ENCODE measurements around the gene SLC43A3.
"Not testable (repeated sequence)": the region's sequence is repeated elsewhere in the genome, so short reads cannot be mapped to it uniquely, and the experiment has no call there.

Gene SLC43A3

DNA sequence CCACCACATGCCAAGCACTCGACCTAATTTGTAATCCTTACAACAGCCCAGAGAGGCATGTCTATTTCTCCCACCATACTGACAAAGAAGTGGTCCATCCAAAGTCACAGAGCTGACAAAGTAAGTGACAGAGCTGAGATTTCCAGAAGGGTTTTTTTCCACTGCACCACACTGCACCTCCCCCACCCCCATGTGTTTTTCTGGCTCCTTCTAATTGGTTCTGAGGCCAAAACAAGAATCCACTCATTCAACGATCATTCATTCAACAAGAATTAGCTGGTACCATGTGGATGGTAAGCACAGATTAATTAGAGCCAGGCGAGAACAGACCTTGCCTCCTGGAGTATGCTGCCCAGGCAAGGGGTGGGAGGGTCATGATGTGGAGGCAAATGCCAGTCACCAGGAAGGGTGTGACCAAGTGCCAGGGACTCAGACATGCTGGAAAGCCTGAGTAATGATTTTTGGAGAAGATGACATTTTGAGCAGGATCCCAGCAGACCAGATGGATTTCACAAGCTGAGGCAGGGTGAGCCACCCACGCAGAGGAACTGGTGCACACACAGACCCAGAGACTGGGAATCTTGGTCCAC lies 21.6 kb downstream of the SLC43A3 start:
- peak; percentile 24 for DNase-seq (ENCODE audit: low spot score)

DNA sequence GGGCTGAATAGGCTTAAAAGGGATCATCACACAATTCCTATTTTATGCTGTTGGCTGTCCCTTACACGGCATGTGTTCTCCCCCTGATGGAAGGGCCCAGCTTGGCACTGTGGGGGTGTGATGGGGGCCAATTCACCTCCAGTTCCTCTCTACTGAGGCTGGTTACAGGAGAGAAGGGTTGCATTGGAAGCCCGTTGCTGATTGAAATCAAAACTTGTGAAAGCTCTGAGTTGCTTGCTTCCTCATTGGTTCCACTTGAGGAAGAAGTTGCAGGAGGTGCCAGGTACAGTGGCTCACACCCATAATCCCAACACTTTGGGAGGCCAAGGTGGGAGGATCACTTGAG lies 23.1 kb downstream of the SLC43A3 start:
- DNase-seq (ENCODE audit: low spot score), result no peak

DNA sequence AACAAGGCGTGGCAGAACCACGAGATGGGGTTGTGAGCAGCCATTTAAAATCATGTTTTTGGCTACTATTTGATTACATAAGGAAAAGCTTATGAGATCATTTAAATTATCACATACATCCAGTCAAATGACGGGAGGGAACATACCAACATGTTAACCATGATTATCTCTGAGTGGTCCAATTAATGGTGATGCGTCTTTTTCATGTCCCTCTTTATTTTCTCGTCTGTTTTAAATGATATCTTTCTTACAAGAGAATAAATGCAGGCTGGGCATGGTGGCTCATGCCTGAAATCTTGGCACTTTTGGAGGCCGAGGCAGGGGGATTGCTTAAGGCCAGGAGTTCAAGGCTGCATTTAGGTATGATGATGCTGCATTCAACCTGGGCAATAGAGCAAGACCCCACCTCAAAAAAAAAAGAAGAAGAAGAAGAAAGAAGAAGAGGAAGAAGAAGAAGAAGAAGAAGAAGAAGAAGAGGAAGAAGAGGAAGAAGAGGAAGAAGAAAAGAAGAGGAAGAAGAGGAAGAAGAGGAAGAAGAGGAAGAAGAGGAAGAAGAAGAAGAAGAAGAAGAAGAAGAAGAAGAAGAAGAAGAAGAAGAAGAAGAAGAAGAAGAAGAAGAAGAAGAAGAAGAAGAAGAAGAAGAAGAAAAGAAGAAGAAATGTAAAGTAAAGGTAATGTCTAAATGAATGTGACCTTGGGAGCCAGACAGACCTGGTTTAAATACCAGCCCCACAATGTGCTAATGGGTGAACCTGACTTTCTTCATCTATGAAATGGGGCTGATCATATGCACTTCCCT lies 23.7 kb downstream of the SLC43A3 start:
- not testable (repeated sequence) for DNase-seq (ENCODE audit: low spot score)

DNA sequence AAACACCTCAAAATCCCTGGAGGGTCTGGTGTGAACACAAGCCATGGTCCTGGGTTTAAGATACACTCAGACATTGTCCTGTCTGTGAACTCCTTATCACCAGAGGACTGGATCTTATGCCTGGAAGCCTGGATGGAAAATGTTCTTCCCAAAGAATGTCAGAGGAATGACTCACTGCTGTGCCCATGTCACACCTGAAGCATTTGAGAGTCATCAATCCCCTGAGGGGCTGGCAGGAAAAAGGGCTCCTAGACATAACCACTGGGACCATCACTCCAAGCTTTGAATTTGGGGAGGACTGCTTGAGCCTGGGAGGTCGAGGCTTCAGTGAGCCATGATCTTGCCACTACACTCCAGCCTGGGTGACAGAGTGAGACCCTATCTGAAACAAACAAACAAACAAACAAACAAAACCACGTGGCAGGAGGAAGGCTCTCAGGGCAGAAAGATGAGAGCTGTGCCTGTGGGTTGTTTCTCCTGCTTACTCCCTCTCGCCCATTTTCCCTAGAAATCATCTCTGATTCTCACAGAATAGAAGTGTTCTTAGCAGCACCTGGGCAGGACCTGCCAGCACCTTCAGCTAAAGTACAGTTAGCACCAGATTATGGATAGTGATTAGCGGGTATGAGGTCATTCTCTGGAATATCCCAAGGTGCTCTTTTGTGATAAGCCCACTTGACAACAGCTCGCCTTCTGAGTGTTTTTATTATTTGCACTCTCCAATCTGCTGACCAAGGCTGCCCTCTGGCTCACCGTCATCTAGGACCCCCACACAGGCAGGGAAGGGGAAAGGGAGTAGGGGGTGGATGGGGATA lies 24.5 kb downstream of the SLC43A3 start:
- no peak for DNase-seq (ENCODE audit: low spot score)

DNA sequence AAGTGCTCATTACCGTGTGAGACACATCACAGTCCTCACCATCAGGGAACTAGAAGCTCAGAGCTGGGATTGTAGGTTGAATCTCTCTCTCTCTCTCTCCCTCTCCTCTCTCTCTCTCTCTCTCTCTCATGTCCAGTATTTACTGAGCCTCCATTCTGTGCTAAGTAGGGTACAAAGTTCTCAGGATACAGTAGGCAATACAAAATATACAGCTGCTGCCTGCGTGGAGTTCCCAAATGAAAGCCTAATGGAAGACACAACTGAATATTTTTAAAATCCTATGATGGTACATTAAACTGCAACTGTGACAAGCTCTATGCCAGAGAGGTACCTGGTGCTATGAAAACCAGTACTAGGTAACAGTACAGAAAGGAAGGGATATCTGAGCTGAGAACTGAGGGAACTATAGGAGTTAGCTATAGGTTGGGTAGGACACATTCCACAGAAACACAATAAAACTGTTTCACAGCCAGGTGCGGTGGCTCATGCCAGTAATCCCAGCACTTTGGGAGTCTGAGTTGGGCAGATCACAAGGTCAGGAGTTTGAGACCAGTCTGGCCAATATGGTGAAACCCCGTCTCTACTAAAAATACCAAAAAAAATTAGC lies 26.8 kb downstream of the SLC43A3 start:
- DNase-seq (ENCODE audit: low spot score), result no peak

DNA sequence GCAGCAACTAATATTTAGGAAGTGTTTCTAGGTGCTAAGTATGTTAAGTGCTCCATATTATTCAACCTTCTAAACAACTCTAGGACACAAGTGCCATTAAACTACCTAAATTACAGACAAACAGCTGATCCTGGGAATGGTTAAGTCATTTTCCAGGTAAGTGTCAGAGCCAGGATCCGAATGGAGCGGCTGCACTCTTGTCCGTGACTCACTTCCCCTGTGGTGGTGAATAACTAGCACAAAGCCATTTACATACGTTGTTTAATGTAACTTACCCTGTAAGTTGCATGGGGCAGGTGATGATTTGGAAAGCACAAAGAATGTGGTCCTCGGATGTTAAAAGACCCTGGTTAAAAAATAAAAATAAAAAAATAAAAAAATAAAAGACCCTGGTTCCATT lies 27.7 kb downstream of the SLC43A3 start:
- DNase-seq (ENCODE audit: low spot score), result no peak

DNA sequence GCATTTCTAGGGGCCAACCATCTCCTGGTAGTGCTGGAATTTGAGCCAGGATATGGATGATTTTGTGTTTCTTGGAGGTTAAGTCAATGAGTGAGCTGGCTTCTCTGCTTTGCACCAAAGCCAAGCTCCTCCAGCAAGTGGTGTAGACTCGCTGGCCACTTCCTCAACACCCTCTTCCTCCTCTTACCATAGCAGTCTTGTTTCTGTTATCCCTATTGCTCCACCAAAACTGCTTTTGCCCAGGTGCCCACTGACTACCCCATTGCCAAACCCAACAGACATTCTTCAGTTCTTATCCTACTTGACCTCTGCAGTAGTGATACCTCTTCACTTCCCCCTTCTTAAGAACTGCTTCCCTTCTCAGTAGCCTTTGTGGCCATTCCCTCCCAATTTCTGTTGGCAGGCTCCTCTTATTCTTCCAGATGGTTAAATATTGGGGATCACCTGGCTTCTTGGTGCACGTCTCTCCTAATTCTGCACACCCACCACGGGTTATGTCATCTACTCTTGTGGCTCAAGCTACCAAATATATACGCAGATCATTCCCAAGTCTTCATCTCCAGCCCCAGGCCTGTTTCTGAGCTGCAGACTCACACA lies 29.4 kb downstream of the SLC43A3 start:
- DNase-seq (ENCODE audit: low spot score), result no peak

DNA sequence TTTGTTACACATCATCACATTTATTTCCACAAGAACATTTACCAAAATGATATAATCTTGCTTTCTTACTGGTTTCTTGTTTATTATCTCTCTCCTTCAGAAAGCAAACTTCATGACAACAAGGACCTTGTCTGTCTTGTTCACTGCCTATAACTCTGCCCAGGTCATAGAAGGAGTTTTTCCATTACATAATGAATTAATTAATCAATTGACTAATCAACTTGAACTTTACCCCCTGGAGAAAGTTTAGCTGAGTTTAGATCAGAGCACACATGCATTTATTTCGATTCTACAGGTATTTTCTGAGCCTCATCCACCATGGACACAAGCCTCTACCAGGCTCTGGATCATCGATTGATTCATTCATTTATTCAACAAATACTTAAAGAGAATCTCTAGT lies 30.2 kb downstream of the SLC43A3 start:
- no peak for DNase-seq (ENCODE audit: low spot score)

DNA sequence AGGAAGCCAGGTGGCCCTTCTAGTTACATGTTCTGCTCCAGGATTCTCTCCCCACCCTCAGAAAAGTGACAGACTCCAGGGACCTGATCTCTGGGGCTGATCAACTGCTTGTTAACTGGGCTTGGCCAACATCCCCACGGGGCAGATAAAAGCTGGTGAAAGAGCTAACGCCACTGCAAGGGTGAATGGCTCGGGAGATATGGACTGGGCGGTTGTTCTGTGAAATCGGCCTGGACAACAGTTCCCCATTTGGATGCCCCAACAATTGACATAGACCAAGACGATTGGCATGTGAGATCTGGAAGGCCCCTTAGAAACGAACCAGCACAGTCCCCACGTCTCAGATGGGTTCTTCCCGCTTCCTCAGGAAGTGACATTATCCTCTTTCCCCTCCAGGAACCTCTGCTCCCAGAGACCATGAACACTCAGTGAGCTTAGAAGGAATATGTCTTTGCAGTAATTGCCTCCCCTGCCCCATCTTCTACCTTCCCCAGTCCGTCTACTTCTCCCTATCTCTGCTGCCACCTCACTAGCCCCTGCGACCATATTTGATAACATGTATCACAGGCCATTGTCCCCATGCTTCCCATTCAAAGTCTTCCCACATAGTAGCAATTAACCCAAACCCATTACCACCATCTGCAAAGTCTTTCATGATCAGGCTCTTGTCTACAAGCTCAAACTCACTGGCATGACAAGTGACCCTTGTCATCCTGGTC lies 30.9 kb downstream of the SLC43A3 start:
- DNase-seq (ENCODE audit: low spot score), result no peak

DNA sequence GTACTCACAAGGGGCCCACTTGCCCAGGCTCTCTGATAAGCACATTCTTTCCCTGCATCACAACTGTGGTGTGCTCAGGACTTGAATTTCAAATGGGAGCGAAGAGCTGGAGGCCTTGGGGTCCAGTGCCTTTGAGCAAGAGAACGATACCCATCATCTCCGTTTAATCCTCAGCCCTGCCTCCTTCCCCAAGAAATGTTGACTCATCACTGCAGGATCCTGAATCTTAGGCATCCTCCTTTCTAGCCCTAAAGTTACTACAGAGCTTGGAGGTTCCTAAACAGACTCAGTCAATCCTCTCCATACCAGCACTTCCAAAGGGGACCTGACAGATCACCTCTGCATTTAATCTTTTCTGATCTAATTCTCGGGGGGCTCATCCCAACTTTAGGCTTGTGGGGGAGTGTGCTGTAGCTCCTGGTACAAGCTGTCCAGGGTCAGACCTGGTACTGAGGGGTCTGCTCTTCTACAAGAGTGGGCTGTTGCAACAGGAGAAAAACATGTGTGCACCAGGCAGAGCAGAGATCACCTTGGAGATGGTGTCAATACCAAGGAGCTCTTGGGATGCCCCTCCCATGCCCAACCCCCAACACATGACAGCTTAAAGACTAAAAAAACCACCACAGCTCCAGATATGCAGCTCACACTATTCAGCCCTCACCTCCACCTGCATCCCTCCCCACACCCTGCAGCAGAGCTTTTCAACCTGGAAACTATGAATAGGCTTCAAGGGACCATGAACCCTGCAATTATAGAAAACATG lies 32.5 kb downstream of the SLC43A3 start:
- DNase-seq (ENCODE audit: low spot score), result no peak

DNA sequence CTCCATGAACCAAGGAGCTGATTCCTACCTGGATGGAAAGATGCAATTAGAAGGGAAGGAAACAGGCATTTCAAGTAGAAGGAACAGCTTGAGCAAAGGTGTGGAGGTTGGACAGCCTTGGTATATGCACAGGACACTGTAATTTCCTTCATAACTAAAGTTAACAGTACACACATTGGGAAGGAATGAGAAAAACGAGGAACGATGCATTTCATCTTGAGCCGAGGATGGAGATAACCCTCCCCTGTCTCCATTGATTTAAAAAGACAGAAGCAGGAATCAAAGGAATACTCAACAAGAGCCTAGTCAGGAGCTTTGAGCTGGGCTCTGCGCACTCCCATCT lies 34.2 kb downstream of the SLC43A3 start:
- no peak for DNase-seq (ENCODE audit: low spot score)

DNA sequence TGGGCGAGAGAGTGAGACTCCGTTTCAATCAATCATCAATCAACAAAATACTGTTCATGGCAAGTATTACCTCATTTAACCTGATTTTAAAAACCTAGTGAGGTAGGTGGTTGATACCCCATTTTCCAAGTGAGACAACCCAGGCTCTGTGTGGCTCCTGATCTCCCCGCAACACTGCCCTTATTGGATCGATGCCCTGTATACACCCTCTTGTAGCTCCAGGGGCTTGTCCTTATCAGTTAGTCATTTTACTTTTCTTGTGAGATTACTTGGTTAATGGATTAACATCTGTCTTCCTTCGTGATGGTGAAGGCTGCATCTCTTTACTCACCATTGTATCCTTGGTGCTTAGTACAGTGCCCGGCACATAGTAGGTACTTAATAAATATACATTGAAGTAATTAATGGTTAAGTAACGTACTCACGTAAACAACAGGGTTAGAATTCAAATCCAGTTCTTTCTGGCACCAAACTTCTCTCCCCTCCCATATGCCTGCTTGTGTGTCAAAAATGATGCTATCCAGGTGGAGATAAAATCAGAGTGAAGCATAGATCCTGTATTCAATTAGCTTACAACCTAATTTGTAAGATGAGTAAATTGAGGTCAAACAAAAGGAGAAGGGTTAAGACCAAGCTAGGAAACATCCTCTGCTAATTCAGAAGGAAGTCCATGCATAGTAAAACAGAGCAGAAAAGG lies 34.7 kb downstream of the SLC43A3 start:
- no peak for DNase-seq (ENCODE audit: low spot score)

DNA sequence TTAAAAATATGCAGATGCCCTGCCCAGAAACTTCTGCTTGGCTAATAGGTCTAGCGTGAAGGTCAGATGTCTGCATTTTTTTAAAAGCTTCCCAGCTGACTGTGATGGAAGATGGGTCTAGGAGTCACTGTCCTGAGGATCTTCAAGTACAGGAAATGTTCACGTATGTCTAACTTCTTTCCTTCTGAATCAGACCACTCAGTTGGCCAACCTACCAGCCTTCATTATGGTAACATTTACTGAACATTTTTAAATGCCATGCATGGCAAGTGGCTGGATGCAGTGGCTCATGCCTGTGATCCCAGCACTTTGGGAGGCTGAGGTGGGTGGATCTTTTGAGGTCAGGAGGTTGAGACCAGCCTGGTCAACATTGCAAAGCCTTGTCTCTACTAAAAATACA lies 35.4 kb downstream of the SLC43A3 start:
- DNase-seq (ENCODE audit: low spot score), result no peak

DNA sequence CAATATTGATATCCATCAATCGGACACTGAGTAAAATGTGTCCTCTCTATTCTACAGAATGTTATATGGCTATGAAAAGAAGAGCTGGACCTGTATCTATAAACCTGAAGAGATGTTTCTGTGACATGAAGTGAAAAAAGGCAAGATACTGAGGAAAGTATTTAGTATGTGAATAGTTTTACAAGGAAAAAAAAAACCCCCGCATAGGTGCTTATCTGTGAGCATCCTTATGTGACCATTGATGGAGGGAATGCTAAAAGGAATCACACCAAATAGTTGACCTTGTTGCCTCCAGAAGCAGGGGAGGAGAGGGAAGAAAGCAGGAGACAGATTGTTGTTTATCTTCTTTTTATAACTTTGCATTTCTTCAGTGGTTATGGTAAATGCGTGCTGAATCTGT lies 35.8 kb downstream of the SLC43A3 start:
- DNase-seq (ENCODE audit: low spot score), result no peak

DNA sequence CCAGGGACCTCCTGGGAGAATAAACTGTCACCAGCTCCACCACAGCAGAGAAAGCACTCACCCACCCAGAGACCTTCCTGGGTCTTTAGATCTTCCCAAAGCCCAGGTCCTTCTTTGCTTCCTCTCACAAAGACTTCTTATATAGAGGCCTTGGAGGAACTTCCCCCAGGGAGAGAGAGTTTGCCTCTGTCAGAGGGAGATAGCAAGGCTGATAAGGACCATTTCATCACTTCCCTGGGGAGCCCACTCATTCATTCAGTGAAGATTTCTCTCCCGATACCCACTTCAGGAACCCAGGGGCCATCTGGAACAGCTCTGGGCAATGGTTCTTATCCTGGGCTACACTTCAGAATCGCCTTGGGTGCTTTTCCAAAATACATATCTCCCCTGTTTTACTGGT lies 36.4 kb downstream of the SLC43A3 start, which contains the start of gene PRG2:
TSS of gene PRG2 (minus strand) at position 116 of the 400 bp plus-strand sequence. CDS start 706 bp downstream, outside the sequence.
- no peak for DNase-seq (ENCODE audit: low spot score)

DNA sequence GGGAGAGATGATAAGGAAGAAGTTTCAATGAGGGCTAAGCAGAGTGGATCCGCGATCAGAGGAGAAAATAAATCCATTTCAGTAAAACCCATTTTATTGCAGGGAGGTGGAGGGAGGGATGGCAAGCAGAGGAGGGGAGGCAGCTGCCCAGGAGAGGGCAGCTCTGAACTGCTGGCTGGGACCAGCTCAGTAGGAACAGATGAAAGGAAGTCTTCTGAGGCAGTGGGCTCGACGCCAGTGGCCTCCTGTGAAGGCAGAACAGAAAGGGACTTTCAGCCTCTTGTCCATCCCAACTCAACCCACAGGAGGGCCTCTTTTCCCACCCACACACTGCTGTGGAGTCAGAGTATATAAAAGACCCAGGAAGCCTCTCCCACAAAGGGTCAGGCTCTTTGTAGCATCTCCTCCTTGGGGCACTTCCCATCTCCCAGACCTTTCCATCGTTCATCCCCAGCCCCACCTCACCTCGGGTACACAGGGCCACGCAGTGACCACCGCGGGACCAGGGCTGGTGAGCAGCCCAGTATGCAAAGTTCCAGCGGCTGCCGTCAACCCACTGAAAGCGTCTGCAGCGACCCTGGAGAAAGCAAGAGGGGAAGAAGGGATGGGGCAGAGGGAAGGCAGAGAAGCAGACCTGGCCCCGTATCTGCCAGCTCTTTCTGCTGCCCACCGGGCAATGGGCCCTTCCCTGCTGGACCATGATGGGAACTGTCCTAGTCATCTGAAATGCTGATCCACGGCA lies 39.5 kb downstream of the SLC43A3 start:
- DNase-seq (ENCODE audit: low spot score), result no peak

DNA sequence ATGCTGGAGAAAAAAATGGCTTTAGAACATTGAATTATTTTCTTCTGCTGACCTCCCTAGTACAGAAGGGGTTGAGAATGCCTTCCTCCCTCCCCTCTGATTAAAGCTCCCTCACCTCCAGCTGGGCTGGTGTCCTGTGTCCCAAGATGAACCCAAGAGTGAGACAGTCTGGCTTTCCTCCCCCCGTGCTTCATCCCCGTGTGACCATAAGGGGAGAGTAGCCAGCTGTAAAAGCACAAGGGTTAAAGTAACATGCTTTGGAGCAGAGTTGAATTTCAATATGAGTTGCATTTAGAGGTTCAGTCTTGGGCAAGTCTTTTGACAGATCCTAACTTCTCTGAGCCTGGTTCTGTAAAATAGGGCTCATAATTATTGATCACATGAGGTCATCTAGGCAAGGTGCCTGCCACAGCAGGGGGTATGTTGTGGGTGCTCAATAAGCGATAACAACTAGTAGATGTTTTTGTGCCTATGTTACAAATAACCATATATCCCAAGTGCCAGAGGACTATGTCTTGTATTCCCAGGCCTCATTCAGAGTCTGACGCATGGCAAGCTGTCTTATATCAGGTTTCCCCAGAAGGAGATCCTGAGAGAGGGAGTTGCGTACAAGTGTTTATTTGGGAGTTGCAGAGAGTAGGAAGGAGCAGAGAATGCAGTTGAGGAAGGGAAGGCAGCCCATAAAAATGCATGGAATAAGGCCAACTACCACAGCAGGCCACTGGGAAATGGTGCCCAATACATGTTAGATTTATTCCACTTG lies 40.6 kb downstream of the SLC43A3 start:
- DNase-seq (ENCODE audit: low spot score), result no peak

DNA sequence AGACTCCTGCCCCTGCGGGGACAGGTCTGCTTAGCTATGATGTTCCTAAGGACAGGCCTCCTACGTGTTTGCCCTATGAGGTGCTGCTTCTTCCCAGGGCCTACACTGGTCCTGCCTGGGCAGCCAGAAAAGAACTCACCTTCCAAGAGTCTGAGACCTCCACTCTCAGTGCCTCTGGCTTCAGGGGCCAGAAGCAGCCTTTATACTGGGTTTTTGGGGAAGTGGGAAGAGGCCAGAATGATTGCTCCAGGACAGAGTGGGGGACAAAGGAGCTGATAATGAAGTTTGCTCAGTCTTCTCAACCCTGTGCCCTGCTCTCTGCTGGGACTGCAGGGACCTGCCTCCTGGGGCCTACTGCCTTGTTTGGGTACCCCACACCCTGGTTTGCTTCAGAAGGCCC lies 45.9 kb downstream of the SLC43A3 start, which contains the start of gene PRG3:
TSS of gene PRG3 (minus strand) at position 176 of the 400 bp plus-strand sequence. CDS start 442 bp downstream, outside the sequence.
- no peak for DNase-seq (ENCODE audit: low spot score)

DNA sequence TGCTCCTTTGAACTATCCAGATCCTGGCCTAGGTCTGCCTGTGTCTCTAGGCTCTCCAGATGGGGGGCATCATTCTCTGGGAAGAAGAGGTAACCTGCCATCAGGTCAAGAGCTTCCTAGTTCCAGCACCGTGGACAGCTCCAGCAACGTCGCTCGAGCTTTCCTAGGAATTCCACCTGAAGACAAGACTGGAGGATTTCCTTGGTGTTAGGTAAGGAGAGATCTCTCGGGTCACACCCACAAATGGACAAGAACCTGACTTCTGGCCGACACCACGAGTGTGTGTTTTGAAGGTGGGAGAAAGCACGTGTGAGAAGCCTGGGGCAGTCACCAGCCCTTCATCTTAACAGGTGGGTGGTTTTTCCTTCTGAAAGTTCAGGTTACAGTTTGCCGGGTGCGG lies 47.2 kb downstream of the SLC43A3 start:
- DNase-seq (ENCODE audit: low spot score), result peak; percentile 45
